H1 (cell line): ENCODE measurements around the gene SNRNP200. TPM values are rescaled to one million over a fixed set of nuclear protein-coding genes. Genes with fewer than 3 reads are reported as not detected.

ENCODE experiments used
- GABPA ChIP-seq: IDR thresholded peaks from 2 replicates; pipeline ENCODE4 v1.6.1; 2011; ENCODE audit warnings: mild to moderate bottlenecking, low read length, moderate library complexity, borderline replicate concordance; ENCODE audit not compliant: insufficient read depth
- KDM1A ChIP-seq: fragments of 200-600, 300-600 bp; sonication (generic); IDR thresholded peaks from 2 replicates; pipeline ENCODE4 v1.7.1; 2016; ENCODE audit warnings: mild to moderate bottlenecking, low read length, borderline replicate concordance
- PHF8 ChIP-seq: fragments of 200-600 bp; sonication (generic); conservative IDR thresholded peaks from 2 replicates; pipeline ENCODE4 v1.7.1; 2012; ENCODE audit warnings: low read depth, mild to moderate bottlenecking, inconsistent platforms, low read length, moderate library complexity
- SIRT6 ChIP-seq: IDR thresholded peaks from one replicate; pipeline ENCODE4 v1.7.1; 2012; ENCODE audit warnings: low read length, inconsistent platforms
- polyA plus RNA-seq, 7 experiments: library from polyadenylated mRNA; depleted of rRNA in 3 of 7; stranded (reverse) in 5 of 7; unstranded in 2 of 7; fragments of >200 nt in 5 of 7; fragments of 200-250 nt in 2 of 7; gene quantifications; 1 replicate in 5 of 7; 2 replicates in 1 of 7; 4 replicates in 1 of 7; pipeline versions ENCODE4 v1.2.1 to v1.2.3, GENCODE V29; 2011 to 2013; ENCODE audit warnings: missing spikeins in 2 of 7, mixed read lengths in 2 of 7
- total RNA-seq: library from RNA; stranded (reverse); fragmentation: NEBNext Ultra II Directional; extraction: Animal tissue kit (Norgen Biotek cat#: 25700); gene quantifications from 2 replicates; pipeline ENCODE4 v1.2.1, GENCODE V29; 2021

The SNRNP200 gene
- total and polyA plus RNA-seq, 2 of the 8 experiments (the other 6 are each of a cell fraction or from before 2014, with no cell fraction given): 190 to 289 TPM

- TF ChIP-seq KDM1A (no peak), GABPA (no peak), PHF8 (peak; percentile 60), SIRT6 (no peak)
Measured at GRCh38 chr2:96325041-96325883, 19.9 kb upstream of the SNRNP200 start, which contains the start of gene ITPRIPL1 (continued).
